EL (cell line): ENCODE data around the gene APMAP.

Source experiments
- DNase-seq: peaks from one replicate; pipeline ENCODE4 v3.0.0-alpha.2; 2016

APMAP gene

GRCh38 chr20:24985802-24986201 is 6.7 kb downstream of the APMAP start:
- no peak for DNase-seq

- DNase-seq, result no peak
Observed at GRCh38 chr20:24984961-24985640, 7.5 kb downstream of the APMAP start.

- no peak for DNase-seq
Observed at GRCh38 chr20:24983896-24984295, 8.7 kb downstream of the APMAP start.

- no peak for DNase-seq
Observed at GRCh38 chr20:24981790-24982189, 10.8 kb downstream of the APMAP start.

- DNase-seq, result no peak
Observed at GRCh38 chr20:24981282-24981681, 11.3 kb downstream of the APMAP start.

GRCh38 chr20:24980291-24981053 is 12.1 kb downstream of the APMAP start:
- DNase-seq, result no peak

- no peak for DNase-seq
Observed at GRCh38 chr20:24979036-24979960, 13.3 kb downstream of the APMAP start.

- DNase-seq, result no peak
Observed at GRCh38 chr20:24978513-24978912, 14.0 kb downstream of the APMAP start.

GRCh38 chr20:24977797-24978196 is 14.8 kb downstream of the APMAP start:
- DNase-seq, result no peak

GRCh38 chr20:24977336-24977735 is 15.2 kb downstream of the APMAP start:
- no peak for DNase-seq

GRCh38 chr20:24972341-24972740 is 20.2 kb downstream of the APMAP start:
- no peak for DNase-seq

GRCh38 chr20:24971376-24972101 is 21.0 kb downstream of the APMAP start:
- no peak for DNase-seq

GRCh38 chr20:24970754-24971153 is 21.8 kb downstream of the APMAP start:
- no peak for DNase-seq

- DNase-seq, result no peak
Observed at GRCh38 chr20:24970030-24970553, 22.5 kb downstream of the APMAP start.

GRCh38 chr20:24969186-24970029 is 23.1 kb downstream of the APMAP start:
- DNase-seq, result no peak

- no peak for DNase-seq
Observed at GRCh38 chr20:24968278-24968800, 24.2 kb downstream of the APMAP start.

- DNase-seq, result no peak
Observed at GRCh38 chr20:24966317-24967012, 26.1 kb downstream of the APMAP start.

GRCh38 chr20:24965065-24965919 is 27.3 kb downstream of the APMAP start:
- no peak for DNase-seq

GRCh38 chr20:24964506-24964840 is 28.1 kb downstream of the APMAP start:
- no peak for DNase-seq
